Smooth muscle cell of the umbilical artery (primary cell): ENCODE data around the gene ERBB2. TPM values are rescaled to one million over a fixed set of nuclear protein-coding genes. Genes with fewer than 3 reads are reported as not detected.

Experiments used
- total RNA-seq: library from RNA; depleted of rRNA; stranded (reverse); fragments of >200 nt; gene quantifications from 2 replicates; pipeline ENCODE4 v1.2.3, GENCODE V29; 2014

The ERBB2 gene
- total RNA-seq = 37.4 and 48.8 TPM in 2 replicates

GRCh38 chr17:39699818-39700147 lies at the start of gene ERBB2:
ERBB2 (plus strand) TSS chr17:39700064; CDS start chr17:39700239, 175 bp downstream.

DNA sequence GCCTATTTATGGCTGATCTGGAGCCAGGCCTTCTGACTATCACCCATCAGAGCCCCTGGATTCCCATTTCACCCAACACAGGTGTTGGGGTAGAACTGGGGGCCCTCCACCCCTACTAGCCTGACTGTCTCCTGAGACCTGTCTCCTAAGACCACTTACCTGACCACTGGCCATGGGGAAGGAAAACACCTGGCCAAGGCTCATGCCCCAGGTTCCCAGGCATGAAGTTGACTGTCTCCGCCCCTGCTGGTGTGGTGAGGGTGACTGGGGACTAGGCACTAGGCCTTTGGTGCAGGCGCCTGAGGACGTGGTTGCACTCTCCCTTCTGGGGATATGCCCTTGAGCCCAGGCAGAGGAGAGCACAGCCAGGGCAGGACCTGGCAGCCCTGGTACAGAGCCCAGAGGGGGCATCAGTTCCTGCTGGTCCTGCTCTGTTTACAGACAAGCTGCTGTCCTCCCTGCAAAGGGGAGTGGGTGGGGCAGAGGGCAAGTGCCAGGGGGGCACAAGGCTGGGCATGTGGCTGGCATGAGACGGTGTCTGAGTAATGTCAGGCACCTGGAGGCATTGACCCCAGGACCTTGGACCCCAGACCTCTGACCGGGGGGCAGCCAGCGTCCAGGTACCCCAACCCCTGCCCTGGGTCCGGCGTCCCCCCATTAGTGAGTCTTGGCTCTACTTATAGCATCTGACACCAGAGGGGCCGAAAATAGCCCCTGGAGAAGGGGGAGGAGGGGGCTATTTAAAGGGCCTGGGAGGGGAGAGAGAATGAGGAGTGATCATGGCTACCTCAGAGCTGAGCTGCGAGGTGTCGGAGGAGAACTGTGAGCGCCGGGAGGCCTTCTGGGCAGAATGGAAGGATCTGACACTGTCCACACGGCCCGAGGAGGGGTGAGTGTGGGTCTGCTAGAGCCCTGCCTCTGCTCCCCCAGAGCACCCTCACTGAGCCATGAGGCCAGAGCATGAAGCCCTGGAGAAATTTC lies 35.0 kb upstream of the ERBB2 start, which contains the start of gene TCAP:
Gene TCAP (plus strand): TSS at position 769 of the 981 bp plus-strand sequence. CDS start 11 bp downstream, at position 780.

DNA sequence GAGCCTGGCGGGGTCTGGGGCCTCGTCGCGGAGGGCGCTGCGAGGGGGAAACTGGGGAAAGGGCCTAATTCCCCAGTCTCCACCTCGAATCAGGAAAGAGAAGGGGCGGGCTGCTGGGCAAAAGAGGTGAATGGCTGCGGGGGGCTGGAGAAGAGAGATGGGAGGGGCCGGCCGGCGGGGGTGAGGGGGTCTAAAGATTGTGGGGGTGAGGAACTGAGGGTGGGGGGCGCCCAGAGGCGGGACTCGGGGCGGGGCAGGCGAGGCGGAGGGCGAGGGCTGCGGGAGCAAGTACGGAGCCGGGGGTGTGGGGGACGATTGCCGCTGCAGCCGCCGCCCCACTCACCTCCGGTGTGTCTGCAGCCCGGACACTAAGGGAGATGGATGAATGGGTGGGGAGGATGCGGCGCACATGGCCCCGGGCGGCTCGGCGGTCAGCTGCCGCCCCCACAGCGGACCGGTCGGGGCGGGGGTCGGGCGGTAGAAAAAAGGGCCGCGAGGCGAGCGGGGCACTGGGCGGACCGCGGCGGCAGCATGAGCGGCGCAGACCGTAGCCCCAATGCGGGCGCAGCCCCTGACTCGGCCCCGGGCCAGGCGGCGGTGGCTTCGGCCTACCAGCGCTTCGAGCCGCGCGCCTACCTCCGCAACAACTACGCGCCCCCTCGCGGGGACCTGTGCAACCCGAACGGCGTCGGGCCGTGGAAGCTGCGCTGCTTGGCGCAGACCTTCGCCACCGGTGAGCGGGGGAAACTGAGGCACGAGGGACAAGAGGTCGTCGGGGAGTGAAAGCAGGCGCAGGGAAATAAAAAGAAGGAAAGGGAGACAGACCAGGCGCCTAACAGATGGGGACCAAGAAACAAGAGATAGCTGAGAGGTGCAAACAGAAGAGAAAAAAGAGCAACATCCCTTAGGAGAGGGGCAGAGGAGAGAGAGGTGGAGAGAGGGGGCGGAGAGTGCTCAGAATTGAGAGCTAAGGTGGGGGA lies 31.6 kb upstream of the ERBB2 start, which contains the start of gene PNMT:
Gene PNMT (plus strand): TSS at position 509 of the 980 bp plus-strand sequence. CDS start 23 bp downstream, at position 532.

GRCh38 chr17:39687546-39688474 lies 12.1 kb upstream of the ERBB2 start, which contains the start of gene PGAP3:
PGAP3 (minus strand) TSS chr17:39688057; CDS start chr17:39688014, 43 bp downstream.

GRCh38 chr17:39730095-39730921 lies 30.4 kb downstream of the ERBB2 start, which contains the start of gene MIEN1:
MIEN1 (minus strand) TSS chr17:39730532; CDS start chr17:39730495, 37 bp downstream.

DNA sequence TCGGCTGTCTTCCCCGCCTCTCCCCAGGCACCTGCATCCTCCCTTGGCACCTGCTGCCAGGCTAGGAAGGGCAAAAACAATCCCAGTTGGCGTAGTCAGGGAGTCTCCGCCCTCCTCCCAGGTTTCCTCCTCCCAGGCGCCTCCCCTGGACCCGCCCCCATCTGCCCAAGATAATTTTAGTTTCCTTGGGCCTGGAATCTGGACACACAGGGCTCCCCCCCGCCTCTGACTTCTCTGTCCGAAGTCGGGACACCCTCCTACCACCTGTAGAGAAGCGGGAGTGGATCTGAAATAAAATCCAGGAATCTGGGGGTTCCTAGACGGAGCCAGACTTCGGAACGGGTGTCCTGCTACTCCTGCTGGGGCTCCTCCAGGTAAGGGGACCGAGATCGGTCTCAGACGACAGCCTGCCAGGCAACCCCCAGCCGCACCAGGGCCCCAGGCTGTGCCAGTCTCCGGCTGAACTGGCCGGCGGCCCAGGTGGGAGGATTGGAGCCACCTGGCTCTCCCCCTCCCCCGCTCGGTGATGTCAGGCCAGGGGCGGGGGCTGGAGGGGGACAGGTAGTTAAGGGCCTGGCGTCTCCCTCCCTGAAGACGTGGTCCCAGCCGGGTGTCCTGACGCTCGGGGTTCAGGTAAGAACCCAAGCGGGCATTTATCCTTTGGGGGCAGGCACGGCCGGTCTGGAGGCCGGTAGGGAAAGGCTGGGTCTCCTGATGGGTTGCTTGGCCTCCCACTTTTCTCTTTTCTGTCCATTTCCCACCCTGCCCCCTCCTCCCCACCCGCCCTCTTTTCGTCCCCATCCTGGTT lies 38.1 kb downstream of the ERBB2 start, which contains the start of gene GRB7:
Gene GRB7 (plus strand): TSS at position 179 of the 808 bp plus-strand sequence. CDS start 4,364 bp downstream, outside the sequence.

Other genes with a start within 250 kb of the ERBB2 start
- gene MED1, start 248.8 kb upstream of the ERBB2 start, total RNA-seq = 19.3 and 26.7 TPM in 2 replicates
- 22.0 and 33.1 TPM in 2 replicates for gene CDK12, start 238.6 kb upstream of the ERBB2 start, total RNA-seq
- gene NEUROD2, start 92.1 kb upstream of the ERBB2 start, total RNA-seq = not detected in 2 replicates
- gene PPP1R1B, start 73.1 kb upstream of the ERBB2 start, total RNA-seq = not detected in 2 replicates
- 27.0 and 34.9 TPM in 2 replicates for gene STARD3, start 62.9 kb upstream of the ERBB2 start, total RNA-seq
- gene TCAP, start 34.7 kb upstream of the ERBB2 start, total RNA-seq = 0.30 and 0.60 TPM in 2 replicates
- not detected in 2 replicates for gene PNMT, start 31.6 kb upstream of the ERBB2 start, total RNA-seq
- gene PGAP3, start 12.0 kb upstream of the ERBB2 start, total RNA-seq = 6.9 and 11.0 TPM in 2 replicates
- gene MIEN1, start 30.5 kb downstream of the ERBB2 start, total RNA-seq = 16.2 and 20.8 TPM in 2 replicates
- gene GRB7, start 37.9 kb downstream of the ERBB2 start, total RNA-seq = not detected in 2 replicates
- not detected in 2 replicates for gene IKZF3, start 164.2 kb downstream of the ERBB2 start, total RNA-seq
- gene ZPBP2, start 168.1 kb downstream of the ERBB2 start, total RNA-seq = not detected in 2 replicates
- 12.5 and 16.2 TPM in 2 replicates for gene GSDMB, start 218.6 kb downstream of the ERBB2 start, total RNA-seq
- 68.2 and 94.4 TPM in 2 replicates for gene ORMDL3, start 227.5 kb downstream of the ERBB2 start, total RNA-seq
- gene LRRC3C, start 227.7 kb downstream of the ERBB2 start, total RNA-seq = not detected in 2 replicates